CD14-positive monocyte (primary cell): Measurements from ENCODE around the gene RALB. TPM values are rescaled to one million over a fixed set of nuclear protein-coding genes. Genes with fewer than 3 reads are reported as not detected.
"Not testable (repeated sequence)": the region's sequence is repeated elsewhere in the genome, so short reads cannot be mapped to it uniquely, and the experiment has no call there.

Source experiments
- DNase-seq, 3 donors: peaks; one replicate each; pipeline ENCODE4 v3.0.0-alpha.2; 2011 to 2022
- H2AFZ ChIP-seq: 2 replicates; pipeline ENCODE4 v1.6.0; 2012; ENCODE audit warnings: mild to moderate bottlenecking, low read depth, low read length, inconsistent platforms; ENCODE audit not compliant: insufficient read depth, poor library complexity, severe bottlenecking
- H3K27ac ChIP-seq, 2 donors: 1 replicate in 1 of 2; 2 replicates in 1 of 2; pipeline ENCODE4 v1.5.1; 2012 to 2013; ENCODE audit warnings: low read length in 2 of 2, control low read depth in 1 of 2, inconsistent platforms in 1 of 2, low read depth in 1 of 2, mild to moderate bottlenecking in 1 of 2
- H3K27me3 ChIP-seq, 2 donors: one replicate each; pipeline versions ENCODE4 v1.6.0 to v1.6.1; 2011 to 2013; ENCODE audit warnings: low read length in 2 of 2; ENCODE audit not compliant: control insufficient read depth in 2 of 2, insufficient read depth in 2 of 2
- H3K36me3 ChIP-seq, 2 donors: replicated peaks in 1 of 2; 1 replicate in 1 of 2; 2 replicates in 1 of 2; pipeline versions ENCODE4 v1.5.1 to v1.6.1; 2012 to 2013; ENCODE audit warnings: low read length in 2 of 2, control low read depth in 1 of 2, inconsistent platforms in 1 of 2, mild to moderate bottlenecking in 1 of 2; ENCODE audit not compliant: insufficient read depth in 2 of 2, control insufficient read depth in 1 of 2
- H3K4me1 ChIP-seq, 2 donors: 1 replicate in 1 of 2; 2 replicates in 1 of 2; pipeline versions ENCODE4 v1.5.1 to v1.6.1; 2012 to 2013; ENCODE audit warnings: low read length in 2 of 2, control low read depth in 1 of 2, inconsistent platforms in 1 of 2, mild to moderate bottlenecking in 1 of 2, moderate library complexity in 1 of 2; ENCODE audit not compliant: insufficient read depth in 2 of 2, control insufficient read depth in 1 of 2
- H3K4me2 ChIP-seq: replicated peaks from 2 replicates; pipeline ENCODE3; 2012; ENCODE audit warnings: low read length, moderate library complexity, mild to moderate bottlenecking; ENCODE audit not compliant: poor library complexity, severe bottlenecking; ENCODE audit errors: extremely low read depth
- H3K4me3 ChIP-seq, 3 experiments: fragments of 200-600 bp in 1 of 3; sonication (generic) in 1 of 3; replicated peaks in 1 of 3; 1 replicate in 2 of 3; 2 replicates in 1 of 3; pipeline ENCODE4 v1.5.1; 2011 to 2013; ENCODE audit warnings: low read length in 3 of 3, mild to moderate bottlenecking in 3 of 3, control low read depth in 2 of 3, low read depth in 2 of 3, inconsistent platforms in 1 of 3, moderate library complexity in 1 of 3
- H3K79me2 ChIP-seq: 2 replicates; pipeline ENCODE4 v1.6.0; 2012; ENCODE audit warnings: mild to moderate bottlenecking, control low read depth, inconsistent platforms, low read length, moderate library complexity; ENCODE audit not compliant: insufficient read depth
- H3K9ac ChIP-seq: 2 replicates; pipeline ENCODE4 v1.6.0; 2017; ENCODE audit warnings: low read length, mild to moderate bottlenecking; ENCODE audit not compliant: insufficient read depth, poor library complexity, severe bottlenecking
- H3K9me3 ChIP-seq, 2 donors: replicated peaks in 1 of 2; 1 replicate in 1 of 2; 2 replicates in 1 of 2; pipeline versions ENCODE4 v1.5.1 to v1.6.1; 2012 to 2013; ENCODE audit warnings: low read length in 2 of 2, control low read depth in 1 of 2; ENCODE audit not compliant: control insufficient read depth in 1 of 2, insufficient read depth in 1 of 2
- H4K20me1 ChIP-seq: 2 replicates; pipeline ENCODE4 v1.6.0; 2012; ENCODE audit warnings: mild to moderate bottlenecking, low read length, control low read depth, moderate library complexity; ENCODE audit not compliant: insufficient read depth
- H3K27ac Mint-ChIP-seq, 7 donors: one replicate each; pipeline ENCODE4 v1.8.0; 2020; ENCODE audit warnings: mild to moderate bottlenecking in 7 of 7, mixed read lengths in 7 of 7, moderate library complexity in 6 of 7, inconsistent platforms in 2 of 7
- H3K27me3 Mint-ChIP-seq, 3 donors: one replicate each; pipeline ENCODE4 v1.8.0; 2021 to 2022; ENCODE audit warnings: low read depth in 3 of 3, mild to moderate bottlenecking in 3 of 3, mixed read lengths in 3 of 3, moderate library complexity in 3 of 3, inconsistent platforms in 1 of 3
- H3K36me3 Mint-ChIP-seq, 2 donors: one replicate each; pipeline ENCODE4 v1.8.0; 2020; ENCODE audit warnings: mixed read lengths in 2 of 2, inconsistent platforms in 1 of 2, mild to moderate bottlenecking in 1 of 2
- H3K4me1 Mint-ChIP-seq: one replicate; pipeline ENCODE4 v1.8.0; 2020; ENCODE audit warnings: mild to moderate bottlenecking, mixed read lengths
- H3K4me3 Mint-ChIP-seq, 2 donors: one replicate each; pipeline ENCODE4 v1.8.0; 2020; ENCODE audit warnings: mild to moderate bottlenecking in 2 of 2, mixed read lengths in 2 of 2, moderate library complexity in 1 of 2
- H3K9me3 Mint-ChIP-seq, 7 donors: one replicate each; pipeline ENCODE4 v1.8.0; 2020 to 2022; ENCODE audit warnings: mixed read lengths in 7 of 7, mild to moderate bottlenecking in 6 of 7, moderate library complexity in 6 of 7, inconsistent platforms in 2 of 7
- CTCF ChIP-seq: fragments of 200-600 bp; IDR thresholded peaks from one replicate; pipeline ENCODE4 v1.8.0; 2022; ENCODE audit warnings: antibody characterized with exemption, mild to moderate bottlenecking
- WGBS: methylation state at CpG from one replicate; pipeline ENCODE4 v1.1.5; 2013; ENCODE audit warnings: missing lambda C conversion rate; ENCODE audit not compliant: insufficient coverage; 5-methylcytosine and 5-hydroxymethylcytosine counted together
- intact Hi-C, 2 donors: fragments of 100-400 bp; cut with micrococcal nuclease; formaldehyde crosslinking; loops; one replicate each; pipeline versions ENCODE4 v1.15.0 to v1.15.1; 2023
- polyA plus RNA-seq, 3 donors: library from polyadenylated mRNA; depleted of rRNA in 1 of 3; unstranded in 2 of 3; stranded (reverse) in 1 of 3; fragments of 300-500 nt in 2 of 3; fragments of >200 nt in 1 of 3; fragmentation: Illumina TruSeq in 2 of 3; gene quantifications; 1 replicate in 2 of 3; 2 replicates in 1 of 3; pipeline ENCODE4 v1.2.3, GENCODE V29; 2012 to 2021

RALB gene
- polyA plus RNA-seq, 3 donors: 57.2 to 163 (median 139) TPM

GRCh38 chr2:120233292-120233691 lies 19.4 kb upstream of the RALB start:
- Histone ChIP-seq H4K20me1 (no peaks in the 10 kb centered on the region), H3K9ac (no peak overlapping the region), H3K36me3 (no peaks in the 10 kb centered on the region), H3K27me3 (no peaks in the 10 kb centered on the region), H2AFZ (peak overlapping the region; percentile 98), H3K27ac (peak overlapping the region in 1 of 2 donors; percentile 81), H3K4me3 (no peak overlapping the region), H3K9me3 (no peaks in the 10 kb centered on the region), H3K79me2 (no peaks in the 10 kb centered on the region), H3K4me1 (peaks cover 14 to 19% of the 10 kb centered on the region in 2 donors), H3K4me2 (peak overlapping the region; percentile 70)
- DNase-seq: no peak
- TF ChIP-seq CTCF: no peak
- Mint-ChIP-seq H3K9me3 (peaks cover 0 to 6% (median 2%) of the 10 kb centered on the region in 7 donors), H3K4me3 (no peak overlapping the region), H3K27ac (peak overlapping the region in 1 of 7 donors; percentile 91), H3K36me3 (no peaks in the 10 kb centered on the region), H3K27me3 (peaks cover 1 to 7% (median 6%) of the 10 kb centered on the region in 3 donors), H3K4me1 (peaks cover 29% of the 10 kb centered on the region)
- no CpG with 5 or more reads among the region's 5 CpGs for WGBS
- intact Hi-C loops: no loop called here

DNA sequence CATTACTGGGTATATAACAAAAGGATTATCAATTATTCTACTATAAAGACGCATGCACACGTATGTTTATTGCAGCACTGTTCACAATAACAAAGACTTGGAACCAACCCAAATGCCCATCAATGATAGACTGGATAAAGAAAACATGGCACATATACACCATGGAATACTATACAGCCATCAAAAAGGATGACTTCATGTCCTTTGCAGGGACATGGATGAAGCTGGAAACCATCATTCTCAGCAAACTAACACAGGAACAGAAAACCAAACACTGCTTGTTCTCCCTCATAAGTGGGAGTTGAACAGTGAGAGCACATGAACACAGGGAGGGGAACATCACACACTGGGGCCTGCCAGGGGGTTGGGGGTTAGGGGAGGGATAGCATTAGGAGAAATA lies 17.5 kb upstream of the RALB start:
- H3K27me3 Mint-ChIP-seq, H3K36me3 ChIP-seq, H3K9me3 ChIP-seq, H2AFZ ChIP-seq, H3K4me3 Mint-ChIP-seq, H3K9ac ChIP-seq, H3K27ac ChIP-seq, H3K4me2 ChIP-seq, H3K27me3 ChIP-seq, H3K36me3 Mint-ChIP-seq, H3K9me3 Mint-ChIP-seq, H3K4me3 ChIP-seq, H3K27ac Mint-ChIP-seq, DNase-seq, H3K79me2 ChIP-seq, H4K20me1 ChIP-seq, intact Hi-C loops: not testable (repeated sequence)
- no CpG with 5 or more reads among the region's 2 CpGs for WGBS
- H3K4me1 ChIP-seq: peaks cover 14 to 19% of the 10 kb centered on the region in 2 donors
- peaks cover 25% of the 10 kb centered on the region for H3K4me1 Mint-ChIP-seq
